Measurements from ENCODE around the gene STOML1. TPM values are rescaled to one million over a fixed set of nuclear protein-coding genes. Genes with fewer than 3 reads are reported as not detected.
A peak's percentile ranks its signal among the peaks of the same experiment; 100 is the strongest.

STOML1 gene
- total RNA-seq, 1 donor from 2014 or later, result 15.3 TPM

GRCh38 chr15:73959801-73960200 lies 32.3 kb downstream of the STOML1 start:
- no peak for TF ChIP-seq CTCF (IDR thresholded peaks at IDR 0.05)
- H3K27ac ChIP-seq, result no peak overlapping the region
- H3K27me3 ChIP-seq, result no peaks in the 10 kb centered on the region
- H3K4me1 ChIP-seq, result peaks cover 7 to 17% of the 10 kb centered on the region in 2 donors
- peak in 1 of 2 donors; percentile 39 for DNase-seq (ENCODE audit: low spot score in 2 of 2)
- no peak overlapping the region for H3K4me3 ChIP-seq
- intact Hi-C loops (cut with DNase I), result loop anchor here (10.0 kb wide), 2 partner anchors 55 to 355 kb away; no protein-coding TSS in a partner anchor
- no peaks in the 10 kb centered on the region for H3K36me3 ChIP-seq
- H3K9me3 ChIP-seq, result no peaks in the 10 kb centered on the region

GRCh38 chr15:73959012-73959581 lies 33.0 kb downstream of the STOML1 start:
- intact Hi-C loops (cut with DNase I), result loop anchor here (10.0 kb wide), 1 partner anchor 356 kb away; no protein-coding TSS in a partner anchor
- Histone ChIP-seq H3K4me3 (no peak overlapping the region), H3K9me3 (no peaks in the 10 kb centered on the region), H3K36me3 (no peaks in the 10 kb centered on the region), H3K27ac (no peak overlapping the region), H3K4me1 (peaks cover 7 to 17% of the 10 kb centered on the region in 2 donors), H3K27me3 (no peaks in the 10 kb centered on the region)
- DNase-seq (ENCODE audit: low spot score in 2 of 2), result peak in 1 of 2 donors; percentile 38
- TF ChIP-seq CTCF (IDR thresholded peaks at IDR 0.05), result no peak

- intact Hi-C loops (cut with DNase I), result loop anchor here (10.0 kb wide), 1 partner anchor 357 kb away; no protein-coding TSS in a partner anchor
- TF ChIP-seq CTCF (IDR thresholded peaks at IDR 0.05), result no peak
- Histone ChIP-seq H3K27me3 (no peaks in the 10 kb centered on the region), H3K9me3 (no peaks in the 10 kb centered on the region), H3K27ac (peak overlapping the region in 1 of 2 donors; percentile 68), H3K4me3 (no peak overlapping the region), H3K36me3 (no peaks in the 10 kb centered on the region), H3K4me1 (peaks cover 7 to 28% of the 10 kb centered on the region in 2 donors)
- no peak for DNase-seq (ENCODE audit: low spot score in 2 of 2)
Observed at GRCh38 chr15:73957785-73958184, 34.3 kb downstream of the STOML1 start.

GRCh38 chr15:73957276-73957675 lies 34.8 kb downstream of the STOML1 start:
- TF ChIP-seq CTCF (IDR thresholded peaks at IDR 0.05), result no peak
- H3K4me3 ChIP-seq, result no peak overlapping the region
- H3K27me3 ChIP-seq, result no peaks in the 10 kb centered on the region
- H3K27ac ChIP-seq, result peak overlapping the region; percentile 24 to 68
- H3K4me1 ChIP-seq, result peaks cover 7 to 33% of the 10 kb centered on the region in 2 donors
- peaks cover 0 to 5% of the 10 kb centered on the region in 2 donors for H3K36me3 ChIP-seq
- peak in 1 of 2 donors; percentile 60 for DNase-seq (ENCODE audit: low spot score in 2 of 2)
- intact Hi-C loops (cut with DNase I), result loop anchor here (10.0 kb wide), 1 partner anchor 358 kb away; no protein-coding TSS in a partner anchor
- no peaks in the 10 kb centered on the region for H3K9me3 ChIP-seq

GRCh38 chr15:73956743-73957135 lies 35.4 kb downstream of the STOML1 start:
- H3K4me1 ChIP-seq, result peaks cover 13 to 38% of the 10 kb centered on the region in 2 donors
- H3K9me3 ChIP-seq, result no peaks in the 10 kb centered on the region
- H3K4me3 ChIP-seq, result no peak overlapping the region
- peak overlapping the region; percentile 45 to 68 for H3K27ac ChIP-seq
- peak in 1 of 2 donors; percentile 86 for DNase-seq (ENCODE audit: low spot score in 2 of 2)
- TF ChIP-seq CTCF (IDR thresholded peaks at IDR 0.05), result no peak
- intact Hi-C loops (cut with DNase I), result loop anchor here (10.0 kb wide), 1 partner anchor 358 kb away; no protein-coding TSS in a partner anchor
- no peaks in the 10 kb centered on the region for H3K27me3 ChIP-seq
- H3K36me3 ChIP-seq, result peaks cover 0 to 7% of the 10 kb centered on the region in 2 donors
